MCF 10A (cell line): ENCODE results near the gene MNT. TPM values are rescaled to one million over a fixed set of nuclear protein-coding genes. Genes with fewer than 3 reads are reported as not detected.
A peak's percentile ranks its signal among the peaks of the same experiment; 100 is the strongest.

ENCODE experiments used
- BruUV-seq: library from RNA; stranded (reverse); fragments of 400-500 nt; replicated peaks from 2 replicates; lab custom pipeline; 2021; lab: Mats Ljungman, UMichigan
- CTCF ChIA-PET: fragments of 300-600 bp; sonication (Branson Sonifier 250); formaldehyde crosslinking; extraction: SDS; loops from one replicate; lab custom pipeline; 2021; ENCODE audit warnings: antibody characterized with exemption, inconsistent platforms; lab: Yijun Ruan, JAX
- POLR2A ChIA-PET: fragments of 300-600, 350-650 bp; sonication (Branson Sonifier 250); formaldehyde crosslinking; extraction: SDS; loops from one replicate; lab custom pipeline; 2020; ENCODE audit warnings: antibody characterized with exemption, inconsistent platforms; lab: Yijun Ruan, JAX
- DNase-seq: peaks from one replicate; pipeline ENCODE4 v3.0.0-alpha.2; 2018; ENCODE audit not compliant: unreplicated experiment
- H3K27ac Mint-ChIP-seq: one replicate; pipeline ENCODE4 v1.8.0; 2022; ENCODE audit warnings: mild to moderate bottlenecking, low read depth, mixed read lengths; ENCODE audit not compliant: unreplicated experiment
- H3K27me3 Mint-ChIP-seq: one replicate; pipeline ENCODE4 v1.8.0; 2022; ENCODE audit warnings: mixed read lengths; ENCODE audit not compliant: insufficient read depth, unreplicated experiment
- H3K36me3 Mint-ChIP-seq: one replicate; pipeline ENCODE4 v1.8.0; 2022; ENCODE audit warnings: mild to moderate bottlenecking, moderate library complexity, mixed read lengths; ENCODE audit not compliant: insufficient read depth, unreplicated experiment
- H3K4me1 Mint-ChIP-seq: one replicate; pipeline ENCODE4 v1.8.0; 2022; ENCODE audit warnings: mixed read lengths; ENCODE audit not compliant: insufficient read depth, unreplicated experiment
- H3K4me3 Mint-ChIP-seq: one replicate; pipeline ENCODE4 v1.8.0; 2022; ENCODE audit warnings: mild to moderate bottlenecking, moderate library complexity, mixed read lengths; ENCODE audit not compliant: unreplicated experiment
- H3K9me3 Mint-ChIP-seq: one replicate; pipeline ENCODE4 v1.8.0; 2022; ENCODE audit warnings: mixed read lengths; ENCODE audit not compliant: unreplicated experiment
- intact Hi-C: fragments of 100-400 bp; cut with micrococcal nuclease; formaldehyde crosslinking; loops from 2 replicates; pipeline ENCODE4 v1.14.1; 2022
- total RNA-seq: library from RNA; stranded (reverse); gene quantifications from 2 replicates; pipeline ENCODE4 v1.2.3, GENCODE V29; 2022
- TF ChIP-seq, protein P1 (sequence below): fragments of 200-600 bp; IDR thresholded peaks from one replicate; pipeline ENCODE4 v1.8.0; 2022; ENCODE audit warnings: antibody characterized with exemption, mild to moderate bottlenecking; ENCODE audit not compliant: unreplicated experiment

Gene MNT
- total RNA-seq, 1 experiment from 2014 or later = 25.5 TPM

- no peaks in the 10 kb centered on the region for H3K9me3 Mint-ChIP-seq
- no peak overlapping the region for H3K4me3 Mint-ChIP-seq
- DNase-seq = peak; percentile 20
- ChIA-PET CTCF (interaction anchor here (0.6 kb wide), 1 partner anchor 9 kb away, joined by 3 read pairs; no protein-coding TSS in a partner anchor), POLR2A (no interaction called here)
- no peak overlapping the region for H3K27ac Mint-ChIP-seq
- H3K4me1 Mint-ChIP-seq = no peaks in the 10 kb centered on the region
- H3K36me3 Mint-ChIP-seq = peaks cover 18% of the 10 kb centered on the region
- no TSS peak for BruUV-seq
- no peaks in the 10 kb centered on the region for H3K27me3 Mint-ChIP-seq
- TF ChIP-seq, protein P1, sequence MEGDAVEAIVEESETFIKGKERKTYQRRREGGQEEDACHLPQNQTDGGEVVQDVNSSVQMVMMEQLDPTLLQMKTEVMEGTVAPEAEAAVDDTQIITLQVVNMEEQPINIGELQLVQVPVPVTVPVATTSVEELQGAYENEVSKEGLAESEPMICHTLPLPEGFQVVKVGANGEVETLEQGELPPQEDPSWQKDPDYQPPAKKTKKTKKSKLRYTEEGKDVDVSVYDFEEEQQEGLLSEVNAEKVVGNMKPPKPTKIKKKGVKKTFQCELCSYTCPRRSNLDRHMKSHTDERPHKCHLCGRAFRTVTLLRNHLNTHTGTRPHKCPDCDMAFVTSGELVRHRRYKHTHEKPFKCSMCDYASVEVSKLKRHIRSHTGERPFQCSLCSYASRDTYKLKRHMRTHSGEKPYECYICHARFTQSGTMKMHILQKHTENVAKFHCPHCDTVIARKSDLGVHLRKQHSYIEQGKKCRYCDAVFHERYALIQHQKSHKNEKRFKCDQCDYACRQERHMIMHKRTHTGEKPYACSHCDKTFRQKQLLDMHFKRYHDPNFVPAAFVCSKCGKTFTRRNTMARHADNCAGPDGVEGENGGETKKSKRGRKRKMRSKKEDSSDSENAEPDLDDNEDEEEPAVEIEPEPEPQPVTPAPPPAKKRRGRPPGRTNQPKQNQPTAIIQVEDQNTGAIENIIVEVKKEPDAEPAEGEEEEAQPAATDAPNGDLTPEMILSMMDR = no peak
- intact Hi-C loops = no loop called here
These were observed 57.4 kb downstream of the MNT start for GRCh38 chr17:2343421-2343820.

DNA sequence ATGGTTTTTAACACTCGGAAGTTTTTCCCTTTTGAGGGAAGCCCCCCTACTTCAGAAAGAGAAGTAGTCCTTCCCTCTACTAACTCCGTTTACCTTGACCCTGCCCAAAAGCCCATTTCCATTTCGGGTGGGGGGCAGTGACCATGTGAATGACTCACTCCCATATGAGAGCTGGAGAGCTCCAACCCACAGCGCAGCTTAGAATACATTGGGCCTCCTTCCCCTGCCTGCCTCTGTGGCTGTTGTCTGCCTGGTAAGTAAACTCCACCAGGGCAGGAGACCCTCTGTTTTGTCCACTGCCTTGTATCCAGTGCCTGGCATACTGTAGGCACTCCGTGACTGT is 62.6 kb downstream of the MNT start:
- H3K36me3 Mint-ChIP-seq = peaks cover 18% of the 10 kb centered on the region

DNA sequence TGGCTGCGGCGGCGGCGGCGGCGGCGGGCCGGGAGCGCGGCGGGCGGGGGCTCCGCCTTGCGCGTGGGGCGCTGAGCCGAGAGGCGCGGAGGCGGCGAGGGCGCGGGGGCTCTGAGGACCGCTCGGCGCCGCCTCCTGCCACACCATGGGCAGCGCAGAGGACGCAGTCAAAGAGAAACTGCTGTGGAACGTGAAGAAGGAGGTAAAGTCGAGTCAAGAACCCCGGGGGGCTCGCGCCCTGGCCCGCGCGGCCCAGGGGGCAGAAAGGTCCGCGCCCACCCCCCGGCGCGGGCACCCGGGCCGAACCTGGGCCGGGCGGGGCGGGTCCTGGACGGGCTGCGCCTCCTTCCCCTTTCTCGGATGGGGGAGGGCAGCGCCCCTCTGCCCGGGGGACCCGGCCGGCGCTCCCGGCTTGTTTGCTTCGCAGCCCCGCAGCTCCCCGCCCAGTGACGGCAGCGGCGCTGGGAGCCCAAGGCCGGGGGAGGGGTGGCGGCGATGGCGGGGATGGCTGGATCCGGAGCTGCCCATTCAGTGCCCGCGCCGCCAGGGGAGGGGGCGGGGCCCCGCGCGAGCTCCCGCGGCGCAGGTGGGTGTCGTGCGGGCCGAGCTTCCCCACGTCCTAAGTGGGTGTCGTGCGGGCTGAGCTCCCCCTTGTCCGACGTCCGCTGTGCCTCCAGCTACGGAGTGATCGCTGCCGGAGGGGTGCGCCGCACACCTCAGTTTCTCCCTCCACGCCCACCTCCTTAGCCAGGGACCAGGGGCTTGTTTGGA is 63.1 kb downstream of the MNT start:
- DNase-seq = peak; percentile 42
- no TSS peak for BruUV-seq
- Mint-ChIP-seq H3K4me1 (peaks cover 8% of the 10 kb centered on the region), H3K27me3 (no peaks in the 10 kb centered on the region), H3K27ac (no peak overlapping the region), H3K36me3 (peaks cover 18% of the 10 kb centered on the region), H3K4me3 (peak overlapping the region; percentile 96), H3K9me3 (no peaks in the 10 kb centered on the region)
- TF ChIP-seq, protein P1 = no peak
- intact Hi-C loops = no loop called here
- ChIA-PET POLR2A (interaction anchor here (0.6 to 5.9 kb wide), 15 partner anchors 8 to 147 kb away, joined by 3 to 111 read pairs (median 6); partner anchors contain the start of genes SMG6 and SRR), CTCF (interaction anchor here (0.6 to 2.0 kb wide), 7 partner anchors 8 to 454 kb away, joined by 3 to 7 read pairs (median 3); no protein-coding TSS in a partner anchor)

More for the DNA sequence above, 62.6 kb downstream of the MNT start:
- CTCF ChIA-PET = interaction anchor here (1.0 to 2.0 kb wide), 6 partner anchors 7 to 78 kb away, joined by 3 to 7 read pairs (median 3); no protein-coding TSS in a partner anchor
- Mint-ChIP-seq H3K9me3 (no peaks in the 10 kb centered on the region), H3K27me3 (no peaks in the 10 kb centered on the region), H3K4me3 (peak overlapping the region; percentile 96), H3K4me1 (peaks cover 8% of the 10 kb centered on the region), H3K27ac (no peak overlapping the region)
- POLR2A ChIA-PET = interaction anchor here (0.6 to 5.9 kb wide), 11 partner anchors 10 to 69 kb away, joined by 3 to 111 read pairs (median 4); partner anchors contain the start of genes SMG6 and SRR
- intact Hi-C loops = no loop called here
- TF ChIP-seq, protein P1 = no peak
- DNase-seq = no peak
- BruUV-seq = no TSS peak

DNA sequence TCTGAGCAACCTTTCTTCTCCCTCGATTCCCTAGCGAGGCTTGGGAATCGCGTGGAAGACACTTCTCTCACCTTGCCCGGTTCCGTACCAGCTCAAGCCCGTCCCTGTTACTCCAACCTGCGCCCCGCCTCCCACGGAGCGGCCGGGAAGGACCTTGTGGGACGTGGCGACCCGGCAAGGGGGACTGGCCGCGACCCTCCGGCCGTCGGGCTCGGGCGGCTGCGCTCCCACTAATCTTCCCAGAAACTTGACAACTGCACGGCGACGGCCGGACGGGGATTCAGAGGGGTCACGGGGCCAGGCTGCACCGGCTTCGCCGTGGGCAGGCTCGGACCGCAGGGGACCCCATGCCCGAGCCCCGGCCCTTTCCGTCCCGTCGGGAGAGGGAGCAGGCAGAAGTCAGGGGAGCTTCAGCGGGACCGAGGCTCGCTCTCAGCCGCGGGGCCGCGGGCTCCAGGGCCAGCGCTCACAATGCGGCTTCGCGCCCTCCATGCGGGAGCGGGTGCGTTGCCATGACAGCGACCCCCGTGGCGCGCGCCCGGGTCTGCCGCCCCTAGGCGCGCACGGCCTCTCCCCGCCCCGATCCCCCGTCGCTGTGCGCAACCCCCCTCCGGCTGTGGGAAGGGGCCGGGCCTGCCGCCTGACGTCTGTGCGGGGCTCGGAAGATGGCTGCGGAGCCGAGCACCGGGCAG is 63.9 kb downstream of the MNT start, which contains the start of gene SGSM2:
Gene SGSM2 (plus strand): TSS at position 650 of the 692 bp plus-strand sequence. CDS start 188 bp downstream, outside the sequence.
- peak; percentile 25 for DNase-seq
- H3K27ac Mint-ChIP-seq = peak within 1 kb of the TSS; percentile 94
- ChIA-PET CTCF (interaction anchor here (0.6 to 1.3 kb wide), 5 partner anchors 16 to 579 kb away, joined by 3 to 5 read pairs (median 3); partner anchors contain the start of genes SMG6 and SRR), POLR2A (interaction anchor here (0.9 to 5.9 kb wide), 28 partner anchors 9 to 620 kb away, joined by 3 to 111 read pairs (median 6); partner anchors contain the start of genes SMG6 and SRR)
- BruUV-seq = TSS peak; percentile 38
- peak within 1 kb of the TSS; percentile 96 for H3K4me3 Mint-ChIP-seq
- no peaks in the 10 kb centered on the region for H3K27me3 Mint-ChIP-seq
- TF ChIP-seq, protein P1 = no peak
- peaks cover 18% of the 10 kb centered on the region for H3K36me3 Mint-ChIP-seq
- peaks cover 8% of the 10 kb centered on the region for H3K4me1 Mint-ChIP-seq
- H3K9me3 Mint-ChIP-seq = no peaks in the 10 kb centered on the region
- intact Hi-C loops = no loop called here
